DMS 273 (cell line): ENCODE data around the gene UBR3.
"Not testable (repeated sequence)": the region's sequence is repeated elsewhere in the genome, so short reads cannot be mapped to it uniquely, and the experiment has no call there.

Source experiments
- DNase-seq: peaks from one replicate; lab custom pipeline; 2025; ENCODE audit not compliant: unreplicated experiment; lab: John Stamatoyannopoulos, UW

Gene UBR3

GRCh38 chr2:169867579-169867978, 40.3 kb downstream of the UBR3 start:
- DNase-seq, result no peak

GRCh38 chr2:169868951-169869350, 41.7 kb downstream of the UBR3 start:
- no peak for DNase-seq

- DNase-seq, result not testable (repeated sequence)
These were observed 44.1 kb downstream of the UBR3 start for GRCh38 chr2:169871369-169871768.

- no peak for DNase-seq
These were observed 44.7 kb downstream of the UBR3 start for GRCh38 chr2:169871994-169872393.

GRCh38 chr2:169877398-169877797, 50.1 kb downstream of the UBR3 start:
- peak; percentile 32 for DNase-seq

GRCh38 chr2:169887120-169887519, 59.9 kb downstream of the UBR3 start:
- DNase-seq, result no peak

- DNase-seq, result no peak
These were observed 64.5 kb downstream of the UBR3 start for GRCh38 chr2:169891593-169892298.

- DNase-seq, result no peak
These were observed 65.7 kb downstream of the UBR3 start for GRCh38 chr2:169892951-169893350.

- DNase-seq, result no peak
These were observed 68.2 kb downstream of the UBR3 start for GRCh38 chr2:169895294-169895985.

- no peak for DNase-seq
These were observed 70.6 kb downstream of the UBR3 start for GRCh38 chr2:169897834-169898233.

GRCh38 chr2:169900103-169900502, 72.8 kb downstream of the UBR3 start:
- DNase-seq, result not testable (repeated sequence)

GRCh38 chr2:169900686-169901085, 73.4 kb downstream of the UBR3 start:
- DNase-seq, result no peak

- DNase-seq, result no peak
These were observed 79.5 kb downstream of the UBR3 start for GRCh38 chr2:169906731-169907130.

GRCh38 chr2:169909376-169909775, 82.1 kb downstream of the UBR3 start:
- no peak for DNase-seq

GRCh38 chr2:169910109-169910799, 83.0 kb downstream of the UBR3 start:
- no peak for DNase-seq

GRCh38 chr2:169911119-169911518, 83.9 kb downstream of the UBR3 start:
- no peak for DNase-seq

- DNase-seq, result no peak
These were observed 89.4 kb downstream of the UBR3 start for GRCh38 chr2:169916623-169917022.

GRCh38 chr2:169923977-169924376, 96.7 kb downstream of the UBR3 start:
- DNase-seq, result no peak

- DNase-seq, result no peak
These were observed 98.7 kb downstream of the UBR3 start for GRCh38 chr2:169925968-169926367.

GRCh38 chr2:169928463-169928864, 101.2 kb downstream of the UBR3 start:
- DNase-seq, result peak; percentile 59

GRCh38 chr2:169933124-169933711, 106.0 kb downstream of the UBR3 start:
- peak; percentile 71 for DNase-seq

- not testable (repeated sequence) for DNase-seq
These were observed 109.4 kb downstream of the UBR3 start for GRCh38 chr2:169936652-169937051.
